Measurements from ENCODE around the gene DUSP12.
"Not testable (repeated sequence)": the region's sequence is repeated elsewhere in the genome, so short reads cannot be mapped to it uniquely, and the experiment has no call there.

DUSP12 gene

GRCh38 chr1:161749509-161750407 is at the start of gene DUSP12:
TSS of gene DUSP12 (plus strand) at chr1:161749786. CDS start at chr1:161749802, 16 bp downstream.
- peak; percentile 95 for DNase-seq

- no peak for DNase-seq
Observed at GRCh38 chr1:161702250-161702649, 47.3 kb upstream of the DUSP12 start.

- no peak for DNase-seq
Observed at GRCh38 chr1:161705537-161705936, 44.0 kb upstream of the DUSP12 start.

GRCh38 chr1:161706113-161706481 is 43.5 kb upstream of the DUSP12 start:
- DNase-seq: no peak

GRCh38 chr1:161706482-161707347 is 42.9 kb upstream of the DUSP12 start, which contains the start of gene FCRLA:
TSS of gene FCRLA (plus strand) at chr1:161707229. CDS start at chr1:161707265, 36 bp downstream.
- DNase-seq: no peak

GRCh38 chr1:161707503-161707902 is 42.1 kb upstream of the DUSP12 start:
- no peak for DNase-seq

GRCh38 chr1:161709373-161709772 is 40.2 kb upstream of the DUSP12 start:
- DNase-seq: no peak

GRCh38 chr1:161710560-161710959 is 39.0 kb upstream of the DUSP12 start:
- no peak for DNase-seq

GRCh38 chr1:161718559-161719324 is 30.8 kb upstream of the DUSP12 start:
- DNase-seq: no peak

- no peak for DNase-seq
Observed at GRCh38 chr1:161719325-161719611, 30.3 kb upstream of the DUSP12 start.

GRCh38 chr1:161720422-161720821 is 29.2 kb upstream of the DUSP12 start:
- no peak for DNase-seq

- no peak for DNase-seq
Observed at GRCh38 chr1:161720956-161721737, 28.4 kb upstream of the DUSP12 start, which contains the start of gene FCRLB. TSS of gene FCRLB (plus strand) at chr1:161721544. CDS start at chr1:161722673, 1,129 bp downstream.

GRCh38 chr1:161721738-161722343 is 27.7 kb upstream of the DUSP12 start:
- no peak for DNase-seq

- no peak for DNase-seq
Observed at GRCh38 chr1:161722406-161722805, 27.2 kb upstream of the DUSP12 start.

- DNase-seq: no peak
Observed at GRCh38 chr1:161723459-161724141, 26.0 kb upstream of the DUSP12 start.

- not testable (repeated sequence) for DNase-seq
Observed at GRCh38 chr1:161725258-161725907, 24.2 kb upstream of the DUSP12 start.

GRCh38 chr1:161725908-161726472 is 23.6 kb upstream of the DUSP12 start:
- DNase-seq: no peak

- no peak for DNase-seq
Observed at GRCh38 chr1:161726473-161727255, 22.9 kb upstream of the DUSP12 start.

- no peak for DNase-seq
Observed at GRCh38 chr1:161727256-161727924, 22.2 kb upstream of the DUSP12 start.

Data from NCI-H2081 treated with DMSO at 0.1 percent for 48 hours (cell line).